H1 (cell line): ENCODE measurements around the gene CREB3L4. TPM values are rescaled to one million over a fixed set of nuclear protein-coding genes. Genes with fewer than 3 reads are reported as not detected.

Experiments used
- ATF2 ChIP-seq: IDR thresholded peaks from 2 replicates; pipeline ENCODE4 v1.6.1; 2012; ENCODE audit warnings: low read length, inconsistent platforms
- EP300 ChIP-seq, 2 experiments: IDR thresholded peaks; 1 replicate in 1 of 2; 2 replicates in 1 of 2; pipeline ENCODE4 v1.6.1; 2011 to 2012; ENCODE audit warnings: low read depth in 2 of 2, low read length in 2 of 2, mild to moderate bottlenecking in 2 of 2, borderline replicate concordance in 1 of 2, inconsistent platforms in 1 of 2, moderate library complexity in 1 of 2
- GABPA ChIP-seq: IDR thresholded peaks from 2 replicates; pipeline ENCODE4 v1.6.1; 2011; ENCODE audit warnings: mild to moderate bottlenecking, low read length, moderate library complexity, borderline replicate concordance; ENCODE audit not compliant: insufficient read depth
- RAD21 ChIP-seq, 2 experiments: IDR thresholded peaks in 1 of 2; conservative IDR thresholded peaks in 1 of 2; 2 replicates each; pipeline ENCODE4 v1.6.1; 2011; ENCODE audit warnings: low read depth in 2 of 2, low read length in 2 of 2, improper control_type of control experiment in 1 of 2, inconsistent platforms in 1 of 2, mild to moderate bottlenecking in 1 of 2, moderate library complexity in 1 of 2
- YY1 ChIP-seq: IDR thresholded peaks from 2 replicates; pipeline ENCODE4 v1.6.1; 2011; ENCODE audit warnings: low read depth, mild to moderate bottlenecking, low read length
- polyA plus RNA-seq, 7 experiments: library from polyadenylated mRNA; depleted of rRNA in 3 of 7; stranded (reverse) in 5 of 7; unstranded in 2 of 7; fragments of >200 nt in 5 of 7; fragments of 200-250 nt in 2 of 7; gene quantifications; 1 replicate in 5 of 7; 2 replicates in 1 of 7; 4 replicates in 1 of 7; pipeline versions ENCODE4 v1.2.1 to v1.2.3, GENCODE V29; 2011 to 2013; ENCODE audit warnings: missing spikeins in 2 of 7, mixed read lengths in 2 of 7
- total RNA-seq: library from RNA; stranded (reverse); fragmentation: NEBNext Ultra II Directional; extraction: Animal tissue kit (Norgen Biotek cat#: 25700); gene quantifications from 2 replicates; pipeline ENCODE4 v1.2.1, GENCODE V29; 2021

Gene CREB3L4
- total and polyA plus RNA-seq, 2 of the 8 experiments (the other 6 are each of a cell fraction or from before 2014, with no cell fraction given), result 34.4 to 54.0 TPM

DNA sequence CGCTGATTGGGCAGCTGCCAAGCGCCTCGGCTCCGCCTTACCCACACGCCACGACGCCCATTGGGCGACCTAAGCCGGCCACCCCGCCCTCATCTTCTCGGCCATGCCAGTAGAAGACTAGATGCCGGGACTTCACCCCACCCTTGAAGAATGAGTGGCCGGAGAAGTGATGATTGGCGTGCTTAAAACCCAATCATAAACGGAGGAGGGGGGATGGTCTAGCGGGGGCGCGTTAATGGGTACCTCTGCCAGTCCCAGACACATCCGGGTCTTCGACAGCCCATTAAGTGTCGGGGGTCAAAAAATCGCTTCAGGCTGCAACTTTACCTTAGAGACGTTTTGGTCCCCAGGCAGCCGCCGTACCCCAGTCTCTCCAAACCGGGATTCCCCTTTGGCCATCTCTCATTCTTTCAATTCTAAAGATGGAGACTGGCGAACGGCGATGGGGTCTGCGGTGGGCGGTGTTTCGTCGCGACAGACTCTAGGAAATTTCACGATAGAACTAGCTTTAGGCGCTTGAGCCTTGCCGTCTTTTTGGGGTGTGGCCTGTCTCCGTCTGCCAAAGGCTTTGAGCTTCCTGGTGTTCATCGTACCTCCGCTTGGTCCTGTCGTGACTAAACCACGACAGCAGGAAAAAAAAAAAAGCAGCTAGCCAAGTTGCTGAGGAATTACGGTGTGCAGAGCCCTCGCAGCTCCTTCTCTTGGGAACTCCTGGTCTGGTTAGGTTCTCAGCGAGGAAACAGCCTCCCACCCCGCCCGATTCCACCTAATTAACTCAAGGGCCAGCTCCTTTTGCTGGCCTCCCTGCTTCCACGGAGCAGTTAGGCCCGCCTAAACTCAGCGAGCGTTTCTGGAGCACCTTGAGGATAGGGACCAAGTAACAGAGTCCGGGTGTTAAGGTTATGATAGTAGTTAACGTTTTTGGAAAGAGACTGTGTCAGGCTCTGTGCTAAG lies 44.5 kb upstream of the CREB3L4 start, which contains the start of gene GATAD2B (continued):
- no peak for TF ChIP-seq EP300 (IDR thresholded peaks at IDR 0.05; ENCODE audit: borderline replicate concordance in 1 of 2, low read depth in 2 of 2, low read length in 2 of 2)
- peak; percentile 75 for TF ChIP-seq YY1
- no peak for TF ChIP-seq GABPA
- no peak for TF ChIP-seq ATF2
- peak in 1 of 2 experiments; percentile 9; a peak in 1 of 4 replicates for TF ChIP-seq RAD21 (IDR thresholded peaks at IDR 0.05 in 1 of 2, conservative IDR thresholded peaks at IDR 0.05 in 1 of 2; ENCODE audit: low read depth in 2 of 2, low read length in 2 of 2)
